ENCODE data around the gene ELOB.

DNA sequence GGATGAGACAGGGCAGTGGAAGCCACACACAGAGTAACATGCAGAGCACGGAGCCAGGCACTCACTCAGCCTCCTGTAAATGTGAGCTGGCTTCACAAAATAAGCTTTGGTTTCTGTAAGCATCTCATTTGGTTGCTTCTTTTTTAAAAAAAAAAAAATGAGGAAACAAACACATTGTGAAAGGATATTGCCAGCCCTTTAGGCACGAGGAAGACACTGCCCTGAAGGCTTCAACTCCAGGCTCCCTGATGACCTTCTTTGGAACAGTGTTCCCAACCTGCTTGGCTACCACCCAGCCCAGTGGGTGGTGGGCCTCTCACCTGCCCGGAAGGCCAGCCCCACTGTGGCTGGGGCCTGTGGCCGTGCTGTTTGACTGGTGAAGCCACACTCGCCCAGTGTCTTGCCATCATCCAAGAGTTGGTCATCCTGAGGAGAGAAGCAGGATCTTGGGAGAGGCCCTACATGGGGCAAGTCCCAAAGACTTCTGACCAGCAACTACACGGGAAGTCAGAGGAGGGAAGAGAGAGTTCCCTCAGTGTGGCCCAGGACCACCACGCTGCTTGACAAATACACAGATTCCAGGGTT, 1.9 kb downstream of the ELOB start:
- no peak for TF ChIP-seq BCL6 (CRISPR knock-in tag; IDR thresholded peaks at IDR 0.05)
- no peak for TF ChIP-seq SRY (CRISPR knock-in tag; IDR thresholded peaks at IDR 0.05)
- no peak for TF ChIP-seq ELF1 (CRISPR knock-in tag; IDR thresholded peaks at IDR 0.05)
- TF ChIP-seq CEBPB (IDR thresholded peaks at IDR 0.05; ENCODE audit: borderline replicate concordance, low read depth, low read length), result no peak
- TF ChIP-seq NFIC (IDR thresholded peaks at IDR 0.05; ENCODE audit: low read length), result no peak
- no peak for TF ChIP-seq DNMT1 (CRISPR knock-in tag; IDR thresholded peaks at IDR 0.05)
- TF ChIP-seq MAFF (IDR thresholded peaks at IDR 0.05; ENCODE audit: low read depth, low read length), result no peak
- TF ChIP-seq NCOA1 (CRISPR knock-in tag; IDR thresholded peaks at IDR 0.05), result no peak
- no peak for TF ChIP-seq CHD4 (IDR thresholded peaks at IDR 0.05; ENCODE audit: borderline replicate concordance, low read length)
- TF ChIP-seq CBX2 (IDR thresholded peaks at IDR 0.05; ENCODE audit: low read depth, low read length), result no peak
- no peak for TF ChIP-seq CBX2 (CRISPR knock-in tag; IDR thresholded peaks at IDR 0.05; ENCODE audit: low read depth)
- no peak for TF ChIP-seq USF2 (IDR thresholded peaks at IDR 0.05; ENCODE audit: low read depth, low read length)
- TF ChIP-seq USF2 (CRISPR knock-in tag; IDR thresholded peaks at IDR 0.05; ENCODE audit: borderline replicate concordance), result no peak
- no peak for TF ChIP-seq ZNF230 (CRISPR knock-in tag; IDR thresholded peaks at IDR 0.05)
- TF ChIP-seq, protein P1, sequence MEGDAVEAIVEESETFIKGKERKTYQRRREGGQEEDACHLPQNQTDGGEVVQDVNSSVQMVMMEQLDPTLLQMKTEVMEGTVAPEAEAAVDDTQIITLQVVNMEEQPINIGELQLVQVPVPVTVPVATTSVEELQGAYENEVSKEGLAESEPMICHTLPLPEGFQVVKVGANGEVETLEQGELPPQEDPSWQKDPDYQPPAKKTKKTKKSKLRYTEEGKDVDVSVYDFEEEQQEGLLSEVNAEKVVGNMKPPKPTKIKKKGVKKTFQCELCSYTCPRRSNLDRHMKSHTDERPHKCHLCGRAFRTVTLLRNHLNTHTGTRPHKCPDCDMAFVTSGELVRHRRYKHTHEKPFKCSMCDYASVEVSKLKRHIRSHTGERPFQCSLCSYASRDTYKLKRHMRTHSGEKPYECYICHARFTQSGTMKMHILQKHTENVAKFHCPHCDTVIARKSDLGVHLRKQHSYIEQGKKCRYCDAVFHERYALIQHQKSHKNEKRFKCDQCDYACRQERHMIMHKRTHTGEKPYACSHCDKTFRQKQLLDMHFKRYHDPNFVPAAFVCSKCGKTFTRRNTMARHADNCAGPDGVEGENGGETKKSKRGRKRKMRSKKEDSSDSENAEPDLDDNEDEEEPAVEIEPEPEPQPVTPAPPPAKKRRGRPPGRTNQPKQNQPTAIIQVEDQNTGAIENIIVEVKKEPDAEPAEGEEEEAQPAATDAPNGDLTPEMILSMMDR (CRISPR knock-in tag; IDR thresholded peaks at IDR 0.05), result no peak
- TF ChIP-seq MYC (CRISPR knock-in tag; IDR thresholded peaks at IDR 0.05; ENCODE audit: borderline replicate concordance), result no peak

All from HepG2 (cell line).